Measurements from ENCODE around the gene MYO9B.

Gene MYO9B

GRCh38 chr19:17124025-17124424, 48.4 kb downstream of the MYO9B start:
- peaks cover 0 to 6% (median 3%) of the 10 kb centered on the region in 5 donors for H3K36me3 ChIP-seq (ENCODE audit: control insufficient read depth in 5 of 5, insufficient read depth in 5 of 5, low read length in 5 of 5)
- no peaks in the 10 kb centered on the region for H3K27me3 ChIP-seq (ENCODE audit: control insufficient read depth in 5 of 5, insufficient read depth in 4 of 5, low read length in 5 of 5)
- no peak overlapping the region for H3K27ac ChIP-seq (ENCODE audit: low read depth, low read length)
- H3K4me3 ChIP-seq (ENCODE audit: low read depth in 1 of 5, low read length in 5 of 5) = no peak overlapping the region
- H3K9me3 ChIP-seq (ENCODE audit: control insufficient read depth in 5 of 5, low read length in 5 of 5) = no peaks in the 10 kb centered on the region
- no peak overlapping the region for H3K9ac ChIP-seq (ENCODE audit: low read length in 5 of 5)
- peaks cover 2 to 19% (median 17%) of the 10 kb centered on the region in 5 donors for H3K4me1 ChIP-seq (ENCODE audit: control insufficient read depth in 5 of 5, insufficient read depth in 5 of 5, low read length in 5 of 5)

GRCh38 chr19:17125062-17125727, 49.6 kb downstream of the MYO9B start:
- Histone ChIP-seq H3K4me1 (ENCODE audit: control insufficient read depth in 5 of 5, insufficient read depth in 5 of 5, low read length in 5 of 5) (peaks cover 2 to 19% (median 17%) of the 10 kb centered on the region in 5 donors), H3K9ac (ENCODE audit: low read length in 5 of 5) (peak overlapping the region in 2 of 5 donors; percentile 20 to 42), H3K36me3 (ENCODE audit: control insufficient read depth in 5 of 5, insufficient read depth in 5 of 5, low read length in 5 of 5) (peaks cover 0 to 11% (median 2%) of the 10 kb centered on the region in 5 donors), H3K27ac (ENCODE audit: low read depth, low read length) (no peak overlapping the region), H3K4me3 (ENCODE audit: low read depth in 1 of 5, low read length in 5 of 5) (peak overlapping the region in 1 of 5 donors; percentile 37), H3K9me3 (ENCODE audit: control insufficient read depth in 5 of 5, low read length in 5 of 5) (no peaks in the 10 kb centered on the region), H3K27me3 (ENCODE audit: control insufficient read depth in 5 of 5, insufficient read depth in 4 of 5, low read length in 5 of 5) (no peaks in the 10 kb centered on the region)

- Histone ChIP-seq H3K9ac (ENCODE audit: low read length in 5 of 5) (peak overlapping the region in 3 of 5 donors; percentile 20 to 62 (median 41)), H3K36me3 (ENCODE audit: control insufficient read depth in 5 of 5, insufficient read depth in 5 of 5, low read length in 5 of 5) (peaks cover 0 to 11% (median 2%) of the 10 kb centered on the region in 5 donors), H3K27me3 (ENCODE audit: control insufficient read depth in 5 of 5, insufficient read depth in 4 of 5, low read length in 5 of 5) (no peaks in the 10 kb centered on the region), H3K27ac (ENCODE audit: low read depth, low read length) (no peak overlapping the region), H3K4me3 (ENCODE audit: low read depth in 1 of 5, low read length in 5 of 5) (peak overlapping the region in 2 of 5 donors; percentile 4 to 37), H3K4me1 (ENCODE audit: control insufficient read depth in 5 of 5, insufficient read depth in 5 of 5, low read length in 5 of 5) (peaks cover 2 to 19% (median 17%) of the 10 kb centered on the region in 5 donors), H3K9me3 (ENCODE audit: control insufficient read depth in 5 of 5, low read length in 5 of 5) (no peaks in the 10 kb centered on the region)
Observed at GRCh38 chr19:17125728-17126677, 50.4 kb downstream of the MYO9B start.

- Histone ChIP-seq H3K27me3 (ENCODE audit: control insufficient read depth in 5 of 5, insufficient read depth in 4 of 5, low read length in 5 of 5) (no peaks in the 10 kb centered on the region), H3K9me3 (ENCODE audit: control insufficient read depth in 5 of 5, low read length in 5 of 5) (no peaks in the 10 kb centered on the region), H3K9ac (ENCODE audit: low read length in 5 of 5) (no peak overlapping the region), H3K4me3 (ENCODE audit: low read depth in 1 of 5, low read length in 5 of 5) (no peak overlapping the region), H3K27ac (ENCODE audit: low read depth, low read length) (no peak overlapping the region), H3K4me1 (ENCODE audit: control insufficient read depth in 5 of 5, insufficient read depth in 5 of 5, low read length in 5 of 5) (peaks cover 2 to 19% (median 17%) of the 10 kb centered on the region in 5 donors), H3K36me3 (ENCODE audit: control insufficient read depth in 5 of 5, insufficient read depth in 5 of 5, low read length in 5 of 5) (peaks cover 0 to 11% (median 2%) of the 10 kb centered on the region in 5 donors)
Observed at GRCh38 chr19:17127671-17128070, 52.1 kb downstream of the MYO9B start.

- H3K27ac ChIP-seq (ENCODE audit: low read depth, low read length) = no peak overlapping the region
- no peaks in the 10 kb centered on the region for H3K27me3 ChIP-seq (ENCODE audit: control insufficient read depth in 5 of 5, insufficient read depth in 4 of 5, low read length in 5 of 5)
- H3K4me1 ChIP-seq (ENCODE audit: control insufficient read depth in 5 of 5, insufficient read depth in 5 of 5, low read length in 5 of 5) = peaks cover 2 to 19% (median 17%) of the 10 kb centered on the region in 5 donors
- H3K9ac ChIP-seq (ENCODE audit: low read length in 5 of 5) = no peak overlapping the region
- peaks cover 0 to 11% (median 2%) of the 10 kb centered on the region in 5 donors for H3K36me3 ChIP-seq (ENCODE audit: control insufficient read depth in 5 of 5, insufficient read depth in 5 of 5, low read length in 5 of 5)
- no peak overlapping the region for H3K4me3 ChIP-seq (ENCODE audit: low read depth in 1 of 5, low read length in 5 of 5)
- no peaks in the 10 kb centered on the region for H3K9me3 ChIP-seq (ENCODE audit: control insufficient read depth in 5 of 5, low read length in 5 of 5)
Observed at GRCh38 chr19:17128403-17128802, 52.8 kb downstream of the MYO9B start.

- Histone ChIP-seq H3K27me3 (ENCODE audit: control insufficient read depth in 5 of 5, insufficient read depth in 4 of 5, low read length in 5 of 5) (no peaks in the 10 kb centered on the region), H3K9ac (ENCODE audit: low read length in 5 of 5) (no peak overlapping the region), H3K4me1 (ENCODE audit: control insufficient read depth in 5 of 5, insufficient read depth in 5 of 5, low read length in 5 of 5) (peaks cover 2 to 19% (median 17%) of the 10 kb centered on the region in 5 donors), H3K36me3 (ENCODE audit: control insufficient read depth in 5 of 5, insufficient read depth in 5 of 5, low read length in 5 of 5) (peaks cover 0 to 11% (median 2%) of the 10 kb centered on the region in 5 donors), H3K4me3 (ENCODE audit: low read depth in 1 of 5, low read length in 5 of 5) (no peak overlapping the region), H3K9me3 (ENCODE audit: control insufficient read depth in 5 of 5, low read length in 5 of 5) (no peaks in the 10 kb centered on the region), H3K27ac (ENCODE audit: low read depth, low read length) (no peak overlapping the region)
Observed at GRCh38 chr19:17128820-17129219, 53.2 kb downstream of the MYO9B start.

- no peaks in the 10 kb centered on the region for H3K27me3 ChIP-seq (ENCODE audit: control insufficient read depth in 5 of 5, insufficient read depth in 4 of 5, low read length in 5 of 5)
- no peak overlapping the region for H3K4me3 ChIP-seq (ENCODE audit: low read depth in 1 of 5, low read length in 5 of 5)
- no peaks in the 10 kb centered on the region for H3K9me3 ChIP-seq (ENCODE audit: control insufficient read depth in 5 of 5, low read length in 5 of 5)
- H3K36me3 ChIP-seq (ENCODE audit: control insufficient read depth in 5 of 5, insufficient read depth in 5 of 5, low read length in 5 of 5) = peaks cover 0 to 11% (median 2%) of the 10 kb centered on the region in 5 donors
- no peak overlapping the region for H3K9ac ChIP-seq (ENCODE audit: low read length in 5 of 5)
- H3K4me1 ChIP-seq (ENCODE audit: control insufficient read depth in 5 of 5, insufficient read depth in 5 of 5, low read length in 5 of 5) = peaks cover 2 to 19% (median 17%) of the 10 kb centered on the region in 5 donors
- H3K27ac ChIP-seq (ENCODE audit: low read depth, low read length) = no peak overlapping the region
Observed at GRCh38 chr19:17129377-17129776, 53.8 kb downstream of the MYO9B start.

GRCh38 chr19:17135001-17135853, 59.6 kb downstream of the MYO9B start:
- Histone ChIP-seq H3K36me3 (ENCODE audit: control insufficient read depth in 5 of 5, insufficient read depth in 5 of 5, low read length in 5 of 5) (no peaks in the 10 kb centered on the region), H3K4me3 (ENCODE audit: low read depth in 1 of 5, low read length in 5 of 5) (peak overlapping the region; percentile 7 to 58 (median 51)), H3K9ac (ENCODE audit: low read length in 5 of 5) (peak overlapping the region; percentile 16 to 87 (median 71)), H3K27ac (ENCODE audit: low read depth, low read length) (peak overlapping the region; percentile 83), H3K9me3 (ENCODE audit: control insufficient read depth in 5 of 5, low read length in 5 of 5) (no peaks in the 10 kb centered on the region), H3K27me3 (ENCODE audit: control insufficient read depth in 5 of 5, insufficient read depth in 4 of 5, low read length in 5 of 5) (no peaks in the 10 kb centered on the region), H3K4me1 (ENCODE audit: control insufficient read depth in 5 of 5, insufficient read depth in 5 of 5, low read length in 5 of 5) (peaks cover 7 to 28% (median 20%) of the 10 kb centered on the region in 5 donors)

- peak overlapping the region; percentile 7 to 87 (median 71) for H3K9ac ChIP-seq (ENCODE audit: low read length in 5 of 5)
- H3K27ac ChIP-seq (ENCODE audit: low read depth, low read length) = peak overlapping the region; percentile 83
- peaks cover 7 to 28% (median 20%) of the 10 kb centered on the region in 5 donors for H3K4me1 ChIP-seq (ENCODE audit: control insufficient read depth in 5 of 5, insufficient read depth in 5 of 5, low read length in 5 of 5)
- H3K27me3 ChIP-seq (ENCODE audit: control insufficient read depth in 5 of 5, insufficient read depth in 4 of 5, low read length in 5 of 5) = no peaks in the 10 kb centered on the region
- peaks cover 0 to under 1% (median 0%) of the 10 kb centered on the region in 5 donors for H3K36me3 ChIP-seq (ENCODE audit: control insufficient read depth in 5 of 5, insufficient read depth in 5 of 5, low read length in 5 of 5)
- peak overlapping the region in 4 of 5 donors; percentile 7 to 55 (median 46) for H3K4me3 ChIP-seq (ENCODE audit: low read depth in 1 of 5, low read length in 5 of 5)
- H3K9me3 ChIP-seq (ENCODE audit: control insufficient read depth in 5 of 5, low read length in 5 of 5) = no peaks in the 10 kb centered on the region
Observed at GRCh38 chr19:17136021-17136420, 60.4 kb downstream of the MYO9B start.

Data from subcutaneous abdominal adipose tissue (tissue), 5 donors.